Measurements from ENCODE around the gene RALGAPB.
"Not testable (repeated sequence)": the region's sequence is repeated elsewhere in the genome, so short reads cannot be mapped to it uniquely, and the experiment has no call there.

RALGAPB gene

GRCh38 chr20:38473367-38473795 is 738 bp downstream of the RALGAPB start:
- peak overlapping the region; percentile 66 to 99 (median 92) for H3K4me3 ChIP-seq
- peak overlapping the region in 20 of 21 experiments; percentile 72 to 96 (median 91) for H3K27ac ChIP-seq

GRCh38 chr20:38477747-38478146 is 5.1 kb downstream of the RALGAPB start:
- Histone ChIP-seq H3K4me3 (no peak overlapping the region), H3K27ac (no peak overlapping the region)

GRCh38 chr20:38479596-38479995 is 7.0 kb downstream of the RALGAPB start:
- no peak overlapping the region for H3K27ac ChIP-seq
- no peak overlapping the region for H3K4me3 ChIP-seq

GRCh38 chr20:38485041-38485440 is 12.4 kb downstream of the RALGAPB start:
- Histone ChIP-seq H3K4me3 (no peak overlapping the region), H3K27ac (no peak overlapping the region)

- H3K4me3 ChIP-seq: no peak overlapping the region
- H3K27ac ChIP-seq: no peak overlapping the region
Observed at GRCh38 chr20:38489181-38489580, 16.5 kb downstream of the RALGAPB start.

- no peak overlapping the region for H3K27ac ChIP-seq
- no peak overlapping the region for H3K4me3 ChIP-seq
Observed at GRCh38 chr20:38497246-38497935, 24.7 kb downstream of the RALGAPB start.

GRCh38 chr20:38498909-38499308 is 26.3 kb downstream of the RALGAPB start:
- Histone ChIP-seq H3K27ac (no peak overlapping the region), H3K4me3 (no peak overlapping the region)

GRCh38 chr20:38499366-38499765 is 26.7 kb downstream of the RALGAPB start:
- Histone ChIP-seq H3K4me3 (no peak overlapping the region), H3K27ac (no peak overlapping the region)

GRCh38 chr20:38501858-38502436 is 29.3 kb downstream of the RALGAPB start:
- H3K4me3 ChIP-seq: no peak overlapping the region
- H3K27ac ChIP-seq: no peak overlapping the region

GRCh38 chr20:38504368-38505090 is 31.9 kb downstream of the RALGAPB start:
- Histone ChIP-seq H3K4me3 (no peak overlapping the region), H3K27ac (no peak overlapping the region)

- no peak overlapping the region for H3K27ac ChIP-seq
- H3K4me3 ChIP-seq: no peak overlapping the region
Observed at GRCh38 chr20:38505091-38505455, 32.4 kb downstream of the RALGAPB start.

- H3K4me3 ChIP-seq, H3K27ac ChIP-seq: not testable (repeated sequence)
Observed at GRCh38 chr20:38511726-38512125, 39.1 kb downstream of the RALGAPB start.

- H3K4me3 ChIP-seq: no peak overlapping the region
- no peak overlapping the region for H3K27ac ChIP-seq
Observed at GRCh38 chr20:38514185-38514584, 41.5 kb downstream of the RALGAPB start.

GRCh38 chr20:38514947-38515346 is 42.3 kb downstream of the RALGAPB start:
- Histone ChIP-seq H3K27ac (no peak overlapping the region), H3K4me3 (no peak overlapping the region)

GRCh38 chr20:38515631-38516030 is 43.0 kb downstream of the RALGAPB start:
- no peak overlapping the region for H3K4me3 ChIP-seq
- no peak overlapping the region for H3K27ac ChIP-seq

- Histone ChIP-seq H3K27ac (no peak overlapping the region), H3K4me3 (no peak overlapping the region)
Observed at GRCh38 chr20:38519426-38519825, 46.8 kb downstream of the RALGAPB start.

GRCh38 chr20:38520261-38520660 is 47.6 kb downstream of the RALGAPB start:
- Histone ChIP-seq H3K4me3 (no peak overlapping the region), H3K27ac (no peak overlapping the region)

- Histone ChIP-seq H3K4me3 (no peak overlapping the region), H3K27ac (no peak overlapping the region)
Observed at GRCh38 chr20:38523697-38524096, 51.1 kb downstream of the RALGAPB start.

- no peak overlapping the region for H3K27ac ChIP-seq
- no peak overlapping the region for H3K4me3 ChIP-seq
Observed at GRCh38 chr20:38528167-38528566, 55.5 kb downstream of the RALGAPB start.

GRCh38 chr20:38531021-38531420 is 58.4 kb downstream of the RALGAPB start:
- no peak overlapping the region for H3K4me3 ChIP-seq
- no peak overlapping the region for H3K27ac ChIP-seq

- no peak overlapping the region for H3K27ac ChIP-seq
- H3K4me3 ChIP-seq: no peak overlapping the region
Observed at GRCh38 chr20:38534756-38535155, 62.1 kb downstream of the RALGAPB start.
